Astrocyte of the hippocampus (primary cell): Measurements from ENCODE around the gene CHSY1.

Source experiments
- DNase-seq: peaks from one replicate; pipeline ENCODE4 v3.0.0; 2011; ENCODE audit warnings: low read depth, low spot score

CHSY1 gene

DNA sequence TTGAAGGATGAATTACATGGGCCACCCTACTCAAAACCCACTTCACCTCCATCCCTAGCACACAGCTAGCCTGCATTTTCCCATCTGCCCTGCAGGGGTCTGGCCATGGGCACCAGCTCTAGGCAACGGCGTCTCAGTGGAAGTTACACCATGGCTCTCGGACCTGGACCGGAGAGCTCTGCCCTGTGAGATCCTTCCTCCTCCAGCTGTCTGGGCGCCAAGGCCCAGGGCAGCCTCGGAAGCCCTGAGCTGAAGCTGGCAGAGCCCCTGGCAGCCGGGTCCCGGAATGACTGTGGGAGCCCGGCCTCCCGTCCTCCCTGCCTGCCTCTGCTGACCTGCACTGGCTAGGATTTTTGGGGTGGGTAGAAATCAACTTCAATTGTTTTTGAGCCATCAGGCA, 98.9 kb downstream of the CHSY1 start:
- no peak for DNase-seq

- DNase-seq: no peak
Observed at GRCh38 chr15:101151288-101151687, 100.6 kb downstream of the CHSY1 start.

DNA sequence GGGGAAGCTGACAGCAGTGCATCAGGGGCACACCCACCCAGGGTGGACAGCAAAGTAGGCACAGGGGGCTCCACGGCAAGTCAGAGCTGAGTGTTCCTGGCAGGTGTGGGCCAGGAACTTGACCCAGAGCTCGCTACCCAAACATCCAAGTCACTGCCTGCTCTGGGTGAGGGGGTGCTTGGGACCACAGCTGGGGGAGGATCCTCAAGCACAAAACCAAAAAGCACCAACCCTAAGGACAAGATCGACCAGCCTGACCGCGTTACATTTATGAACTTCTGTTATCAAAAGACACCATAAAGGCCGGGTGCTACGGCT, 101.2 kb downstream of the CHSY1 start:
- DNase-seq: no peak

GRCh38 chr15:101149864-101150722, 101.8 kb downstream of the CHSY1 start:
- DNase-seq: no peak

DNA sequence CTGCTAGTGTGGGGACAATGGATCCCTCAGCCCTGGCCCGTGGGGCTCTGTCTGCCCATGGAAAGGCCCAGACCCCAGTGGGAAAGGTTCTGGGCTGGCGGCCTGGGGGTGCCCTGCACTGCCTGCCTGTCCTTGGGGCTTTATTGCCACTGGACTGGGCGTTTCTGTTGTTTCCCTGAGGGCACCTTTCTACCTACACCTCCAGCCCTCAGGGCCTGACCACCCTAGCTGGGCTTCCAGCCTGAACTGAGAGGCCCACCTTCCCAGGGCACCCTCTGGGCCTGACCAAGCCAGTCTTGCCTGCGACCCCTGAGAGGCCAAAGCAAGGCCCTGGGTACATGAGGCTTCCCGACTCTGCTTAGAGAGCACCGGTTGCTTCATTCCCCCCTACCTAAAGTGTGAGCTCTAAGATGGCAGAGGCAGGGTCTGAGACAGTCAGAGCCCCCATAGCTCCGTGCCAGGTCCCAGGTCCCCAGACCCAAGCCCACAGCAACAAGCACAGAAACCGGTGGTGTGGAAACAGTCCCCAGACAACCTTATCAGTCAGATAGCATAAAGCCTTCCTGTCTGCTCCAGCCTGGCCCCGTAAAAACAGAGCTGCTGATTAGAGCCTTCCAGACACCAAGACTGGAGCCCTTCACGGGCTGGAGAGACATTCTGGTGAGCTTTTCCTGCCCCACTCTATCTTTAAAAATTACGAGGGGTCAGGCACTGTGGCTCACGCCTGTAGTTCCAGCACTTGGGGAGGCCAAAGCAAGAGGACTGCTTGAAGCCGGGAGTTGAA, 102.8 kb downstream of the CHSY1 start:
- DNase-seq: no peak

GRCh38 chr15:101148166-101148880, 103.5 kb downstream of the CHSY1 start:
- no peak for DNase-seq

DNA sequence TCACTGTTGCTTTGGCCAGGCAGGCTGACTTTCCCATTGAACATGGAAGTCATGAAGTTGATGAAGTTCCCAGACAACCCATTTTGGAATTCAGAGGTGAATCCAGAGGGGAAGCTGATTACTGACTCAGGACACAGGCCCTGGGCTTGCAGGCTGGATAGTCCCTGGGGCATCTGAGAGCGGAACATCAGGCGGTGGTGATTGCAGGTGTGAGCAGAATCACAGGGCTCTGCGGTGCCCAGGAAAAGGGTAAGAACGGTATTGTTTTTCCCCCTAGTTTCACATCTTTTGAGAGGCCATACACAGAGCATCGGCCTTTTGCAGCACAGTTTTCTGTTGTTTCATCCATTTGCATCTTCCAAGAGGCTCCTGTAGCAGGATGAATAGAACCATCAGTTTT, 104.7 kb downstream of the CHSY1 start:
- DNase-seq: no peak

GRCh38 chr15:101146118-101146702, 105.6 kb downstream of the CHSY1 start:
- no peak for DNase-seq

- no peak for DNase-seq
Observed at GRCh38 chr15:101145362-101145761, 106.5 kb downstream of the CHSY1 start.

GRCh38 chr15:101143321-101143720, 108.5 kb downstream of the CHSY1 start:
- no peak for DNase-seq

DNA sequence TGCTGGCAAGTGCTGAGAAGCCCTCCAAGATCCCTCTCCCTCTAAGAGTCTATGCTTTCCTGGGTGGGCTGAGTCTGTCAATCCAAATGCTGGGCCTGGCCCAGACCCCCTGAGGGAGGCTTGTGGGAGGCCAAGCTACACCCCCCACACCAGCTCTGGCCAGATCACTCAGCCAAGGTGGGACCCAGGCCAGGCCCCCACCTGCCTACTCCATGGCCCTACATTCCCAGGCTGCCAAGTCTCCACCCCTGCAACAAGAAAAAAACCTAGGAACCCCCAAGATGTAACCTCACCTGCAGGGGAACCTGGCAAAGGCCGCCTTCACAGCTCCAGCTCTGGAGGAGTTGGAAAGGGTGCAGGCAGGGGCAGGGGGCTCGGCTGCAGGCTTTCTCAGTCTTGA, 109.1 kb downstream of the CHSY1 start:
- DNase-seq: no peak

DNA sequence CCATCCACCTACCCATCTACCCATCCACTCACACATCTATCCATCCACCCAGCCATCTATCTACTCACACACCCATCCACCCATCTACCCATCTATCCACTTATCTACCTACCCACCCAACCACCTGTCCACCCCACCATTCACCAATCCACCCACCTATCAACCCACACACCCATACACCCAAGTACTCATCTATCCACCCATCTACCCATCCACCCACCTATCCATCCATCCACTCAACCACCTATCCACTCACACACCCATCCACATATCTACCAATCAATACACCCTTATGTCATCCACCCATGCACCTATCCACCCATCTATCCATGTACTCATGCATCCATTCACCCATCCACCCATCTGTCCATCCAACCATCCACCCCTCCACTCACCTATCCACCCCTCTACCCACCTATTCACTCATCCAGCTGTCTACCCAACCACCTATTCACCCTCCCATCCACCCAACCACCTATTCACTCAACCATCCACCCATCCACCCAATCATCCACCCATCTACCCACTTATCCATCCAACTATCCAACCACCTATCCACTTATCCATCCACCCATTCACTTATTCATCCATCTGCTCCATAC, 109.8 kb downstream of the CHSY1 start:
- DNase-seq: no peak

- DNase-seq: no peak
Observed at GRCh38 chr15:101140697-101141065, 111.2 kb downstream of the CHSY1 start.

DNA sequence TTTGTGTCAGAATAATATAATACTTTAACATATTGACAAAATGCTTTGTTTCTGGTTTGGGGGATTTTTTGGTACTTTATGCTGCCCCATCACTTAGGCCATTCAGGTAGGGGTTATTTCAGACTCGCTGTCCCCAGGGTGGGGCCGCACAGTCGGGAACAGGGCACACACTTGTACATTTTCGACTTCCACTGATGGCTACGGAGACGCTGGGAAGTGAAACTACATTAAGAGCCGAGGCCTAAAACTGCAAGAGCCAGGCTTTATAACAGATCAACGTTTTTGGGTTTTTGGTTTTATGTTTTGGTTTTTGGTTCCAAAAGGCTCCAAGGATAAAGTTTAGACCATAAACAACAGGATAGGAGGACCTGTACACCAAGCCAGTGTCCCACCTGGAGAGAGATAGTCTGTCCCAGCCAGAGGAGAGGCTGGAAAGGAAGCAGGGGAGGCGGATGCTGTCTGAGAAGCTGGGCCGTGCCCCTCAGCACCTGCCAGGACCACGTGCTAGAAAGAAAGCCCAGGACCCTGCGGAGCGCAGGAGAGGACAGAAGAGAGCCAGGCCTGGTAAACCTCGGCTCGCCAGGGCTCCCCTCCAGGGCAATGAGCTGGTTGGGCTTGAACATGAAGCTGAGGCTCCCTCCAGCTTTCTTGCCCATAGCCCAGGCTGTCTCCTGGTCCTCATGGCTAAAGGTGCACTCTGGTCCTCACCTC, 111.7 kb downstream of the CHSY1 start:
- no peak for DNase-seq

DNA sequence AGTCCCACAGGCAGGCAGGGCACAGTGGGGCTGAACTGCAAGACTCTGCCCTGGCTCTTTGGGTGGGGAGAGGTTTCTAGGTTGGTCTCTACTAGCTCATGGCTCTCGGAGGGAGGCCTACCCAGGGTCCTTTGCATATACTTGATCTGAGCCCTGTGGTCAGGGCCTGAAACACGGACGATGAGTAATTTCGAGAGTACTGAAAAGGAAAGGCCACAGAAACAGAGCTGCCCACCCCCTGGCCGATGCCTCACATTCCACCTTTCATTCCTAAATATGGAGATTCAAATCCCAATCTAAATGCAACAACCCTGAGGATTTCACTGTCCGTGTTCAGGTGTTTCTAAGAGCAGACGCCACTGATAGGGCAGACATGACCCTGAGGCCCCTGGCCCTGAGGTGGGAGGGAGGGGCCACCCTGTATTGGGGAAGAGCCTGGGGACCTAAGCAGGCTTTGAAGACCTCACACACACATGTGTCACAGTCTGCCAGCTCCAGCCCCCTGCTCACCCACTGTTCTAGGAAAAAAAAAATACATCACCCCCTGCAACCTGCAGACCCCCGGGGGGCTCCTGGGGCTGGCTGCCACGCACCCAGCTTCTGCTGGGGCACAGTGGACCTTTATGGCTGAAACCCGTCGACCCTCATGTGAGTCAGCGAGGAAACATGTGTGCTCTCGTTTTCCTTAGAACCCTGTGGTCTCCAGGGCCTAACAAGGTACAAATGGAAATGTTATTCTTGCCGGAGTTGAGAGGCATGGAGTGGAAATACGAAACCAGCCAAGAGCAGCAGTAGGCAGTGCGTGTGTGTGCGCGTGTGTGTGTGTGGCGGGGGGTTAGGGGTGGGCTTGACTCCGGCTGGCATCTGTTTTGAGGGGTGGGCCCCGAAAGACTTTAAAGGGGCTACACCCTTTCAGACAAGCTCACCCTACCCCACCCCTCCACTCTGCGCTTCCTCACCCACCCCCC, 112.7 kb downstream of the CHSY1 start:
- DNase-seq: peak; percentile 92

GRCh38 chr15:101138086-101138660, 113.7 kb downstream of the CHSY1 start:
- DNase-seq: no peak

DNA sequence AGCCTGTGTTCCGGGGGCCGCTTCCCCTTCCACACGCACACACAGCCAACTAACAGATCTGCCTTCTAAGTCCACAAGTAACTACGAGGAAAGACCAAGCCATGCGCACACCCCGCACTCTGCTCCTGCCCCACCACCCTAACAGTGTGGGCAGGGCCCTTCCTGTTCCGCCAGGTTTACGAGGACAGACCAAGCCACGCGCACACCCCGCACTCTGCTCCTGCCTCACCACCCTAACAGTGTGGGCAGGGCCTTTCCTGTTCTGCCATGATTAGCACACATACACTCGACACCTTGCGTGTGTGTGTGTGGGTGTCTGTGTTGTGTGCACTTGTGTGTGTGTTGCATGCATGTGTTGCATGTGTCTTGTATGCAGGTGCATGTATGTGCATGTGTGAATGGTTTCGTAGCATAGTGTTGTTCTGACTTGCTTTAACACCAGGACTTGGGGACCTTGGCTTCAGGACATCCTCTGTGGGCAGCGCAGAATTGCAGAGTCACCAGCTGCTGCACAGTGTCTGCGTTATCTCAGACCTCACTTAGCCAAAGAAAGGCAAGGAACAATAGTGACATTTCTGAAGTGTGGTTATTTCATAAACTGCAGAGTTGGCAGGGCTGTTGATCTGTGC, 114.4 kb downstream of the CHSY1 start:
- no peak for DNase-seq

DNA sequence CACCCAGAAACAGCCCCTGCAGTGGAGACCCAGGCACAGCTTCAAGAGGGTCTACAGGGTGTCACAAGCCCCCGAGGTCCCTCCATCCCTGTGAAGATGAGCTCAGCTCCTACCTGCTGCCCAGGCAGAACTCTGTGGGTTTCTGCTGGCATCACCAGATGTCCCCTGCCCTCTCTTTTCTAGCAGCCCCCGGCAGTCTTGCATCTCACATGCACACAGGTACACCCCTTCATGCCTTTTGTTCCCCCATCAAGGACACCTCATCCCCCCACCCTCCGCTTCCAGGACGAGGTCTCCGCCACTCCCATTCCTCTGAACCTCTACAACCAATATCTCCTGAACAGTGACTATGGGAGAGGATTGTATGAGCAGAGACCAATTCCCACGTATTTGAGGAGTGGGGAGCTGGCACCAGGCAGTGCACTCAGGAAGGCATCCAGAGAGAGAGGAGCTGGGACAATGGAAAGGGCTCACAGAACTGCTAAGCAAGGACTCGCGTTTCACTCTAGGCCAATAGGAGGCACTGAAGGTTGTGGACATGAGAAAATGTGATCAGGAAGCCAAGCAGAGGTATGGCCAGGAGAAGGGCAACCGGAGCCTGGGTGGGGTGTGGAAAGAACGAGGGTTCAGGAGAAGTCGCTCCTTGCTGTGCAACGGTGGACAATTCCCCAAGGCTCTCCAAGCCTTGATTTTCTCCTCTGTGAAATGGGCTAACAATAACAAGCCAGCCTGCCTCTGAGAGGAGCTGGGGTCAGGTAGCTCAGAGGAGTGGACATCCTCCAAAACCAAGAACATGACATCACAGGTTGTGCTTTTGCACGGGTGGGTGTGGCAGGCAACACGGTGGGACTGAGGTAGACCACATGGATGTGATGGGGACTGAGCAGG, 115.2 kb downstream of the CHSY1 start:
- DNase-seq: no peak
